Cardiac fibroblast (primary cell): ENCODE results near the gene BACE2.

Experiments used
- DNase-seq, 2 donors: peaks; one replicate each; pipeline versions ENCODE4 v3.0.0 to v3.0.0-alpha.2; 2010; ENCODE audit warnings: low read depth in 2 of 2
- H3K4me3 ChIP-seq, 2 donors: replicated peaks in 1 of 2; 1 replicate in 1 of 2; 2 replicates in 1 of 2; pipeline ENCODE4 v1.5.1; 2011; ENCODE audit warnings: low read depth in 2 of 2, low read length in 2 of 2, mild to moderate bottlenecking in 2 of 2, moderate library complexity in 1 of 2
- TF ChIP-seq, protein P1 (sequence below): IDR thresholded peaks from one replicate; pipeline ENCODE4 v1.5.1; 2011; ENCODE audit warnings: low read depth, mild to moderate bottlenecking, low read length, inconsistent platforms

The BACE2 gene

DNA sequence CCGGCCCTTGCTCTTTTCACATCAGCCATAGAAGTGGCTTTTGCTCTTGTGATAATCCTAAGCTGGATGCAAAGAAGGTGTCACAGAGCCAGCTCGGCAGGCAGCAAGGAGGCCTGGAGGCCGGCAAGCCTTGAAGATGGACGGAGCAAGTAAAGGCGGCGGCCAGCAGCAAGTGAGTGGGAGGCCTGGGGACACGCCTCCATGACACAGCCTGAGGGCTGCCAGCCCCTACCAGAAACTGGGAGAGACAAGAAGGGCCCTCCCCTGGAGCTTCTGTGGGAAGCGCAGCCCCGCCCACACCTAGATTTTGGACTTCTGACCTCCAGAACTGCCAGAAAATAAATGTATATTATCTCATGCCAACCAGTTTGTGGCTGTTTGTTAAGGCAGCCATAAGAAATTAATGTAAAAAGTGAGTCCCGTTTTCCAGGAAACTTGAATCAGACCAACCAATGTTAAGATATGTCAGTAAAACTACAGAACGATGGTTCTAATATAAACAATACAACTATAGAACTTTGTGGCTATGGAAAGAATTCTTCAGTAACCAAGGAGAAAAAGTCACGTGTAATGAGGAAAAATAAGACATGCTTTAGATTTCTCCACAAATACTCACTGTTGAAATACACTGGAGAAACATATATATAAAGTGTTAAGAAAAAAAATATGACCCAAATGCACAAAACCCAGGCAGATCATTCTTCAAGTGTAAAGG lies 49.9 kb downstream of the BACE2 start:
- no peak overlapping the region for H3K4me3 ChIP-seq
- peak; percentile 53 to 78 for DNase-seq
- TF ChIP-seq, protein P1, sequence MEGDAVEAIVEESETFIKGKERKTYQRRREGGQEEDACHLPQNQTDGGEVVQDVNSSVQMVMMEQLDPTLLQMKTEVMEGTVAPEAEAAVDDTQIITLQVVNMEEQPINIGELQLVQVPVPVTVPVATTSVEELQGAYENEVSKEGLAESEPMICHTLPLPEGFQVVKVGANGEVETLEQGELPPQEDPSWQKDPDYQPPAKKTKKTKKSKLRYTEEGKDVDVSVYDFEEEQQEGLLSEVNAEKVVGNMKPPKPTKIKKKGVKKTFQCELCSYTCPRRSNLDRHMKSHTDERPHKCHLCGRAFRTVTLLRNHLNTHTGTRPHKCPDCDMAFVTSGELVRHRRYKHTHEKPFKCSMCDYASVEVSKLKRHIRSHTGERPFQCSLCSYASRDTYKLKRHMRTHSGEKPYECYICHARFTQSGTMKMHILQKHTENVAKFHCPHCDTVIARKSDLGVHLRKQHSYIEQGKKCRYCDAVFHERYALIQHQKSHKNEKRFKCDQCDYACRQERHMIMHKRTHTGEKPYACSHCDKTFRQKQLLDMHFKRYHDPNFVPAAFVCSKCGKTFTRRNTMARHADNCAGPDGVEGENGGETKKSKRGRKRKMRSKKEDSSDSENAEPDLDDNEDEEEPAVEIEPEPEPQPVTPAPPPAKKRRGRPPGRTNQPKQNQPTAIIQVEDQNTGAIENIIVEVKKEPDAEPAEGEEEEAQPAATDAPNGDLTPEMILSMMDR = no peak

DNA sequence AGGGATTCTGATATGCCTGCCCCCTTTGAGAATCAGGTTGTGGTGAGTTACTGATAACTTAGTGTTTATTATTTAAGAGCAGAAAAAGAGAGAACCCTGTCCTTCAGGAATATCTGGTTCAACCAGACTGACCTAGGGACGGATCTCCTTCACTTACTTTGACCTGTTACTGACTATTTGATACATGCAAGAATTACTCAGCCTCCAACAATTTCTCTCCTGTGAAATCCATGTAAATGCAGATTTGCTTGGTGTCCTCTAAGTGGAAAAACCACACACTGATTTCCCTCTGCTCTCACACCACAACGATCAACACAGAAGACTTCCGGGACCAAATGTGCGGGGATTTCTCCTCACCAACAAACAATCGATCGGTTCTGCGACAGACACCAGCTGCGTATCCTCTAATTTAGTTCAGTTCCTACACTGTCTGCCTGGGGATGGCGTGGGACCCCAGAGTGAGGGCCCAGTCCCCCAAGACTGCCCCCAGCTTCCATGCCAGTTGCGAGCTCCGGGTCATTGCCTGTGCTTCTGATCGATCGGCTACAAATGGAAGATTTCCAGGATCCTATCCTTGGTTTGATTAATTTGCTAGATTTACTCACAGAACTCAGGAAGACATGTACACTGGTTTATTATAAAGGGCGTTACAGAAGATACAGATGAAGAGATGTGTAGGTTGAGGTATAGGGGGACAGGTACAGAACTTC lies 51.7 kb downstream of the BACE2 start:
- no peak for DNase-seq
- TF ChIP-seq, protein P1 = no peak
- H3K4me3 ChIP-seq = no peak overlapping the region

DNA sequence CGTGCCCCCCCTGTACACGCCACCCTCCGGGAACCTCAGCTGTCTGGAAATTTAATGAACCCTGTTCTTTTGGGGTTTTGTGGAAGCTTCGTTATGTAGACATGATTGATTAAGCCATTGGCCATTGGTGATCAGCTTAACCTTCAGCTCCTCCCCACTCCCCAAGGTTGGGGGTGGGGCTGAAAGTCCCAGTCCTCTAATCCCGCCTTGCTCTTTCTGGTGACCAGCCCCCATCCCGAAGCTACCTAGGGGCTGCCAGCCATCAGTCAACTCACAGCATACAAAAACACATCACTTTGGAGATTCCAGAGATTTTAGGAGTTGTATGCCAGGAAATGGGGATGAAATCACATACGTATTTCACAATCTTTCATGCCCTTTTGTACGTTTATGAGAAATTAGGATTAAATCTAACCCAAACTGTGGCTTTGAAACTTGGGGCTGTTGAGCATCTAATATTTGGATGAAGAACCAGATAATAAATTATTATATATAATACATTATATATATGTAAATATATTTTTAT lies 52.3 kb downstream of the BACE2 start:
- H3K4me3 ChIP-seq = no peak overlapping the region
- peak; percentile 22 to 25 for DNase-seq
- TF ChIP-seq, protein P1 = no peak

DNA sequence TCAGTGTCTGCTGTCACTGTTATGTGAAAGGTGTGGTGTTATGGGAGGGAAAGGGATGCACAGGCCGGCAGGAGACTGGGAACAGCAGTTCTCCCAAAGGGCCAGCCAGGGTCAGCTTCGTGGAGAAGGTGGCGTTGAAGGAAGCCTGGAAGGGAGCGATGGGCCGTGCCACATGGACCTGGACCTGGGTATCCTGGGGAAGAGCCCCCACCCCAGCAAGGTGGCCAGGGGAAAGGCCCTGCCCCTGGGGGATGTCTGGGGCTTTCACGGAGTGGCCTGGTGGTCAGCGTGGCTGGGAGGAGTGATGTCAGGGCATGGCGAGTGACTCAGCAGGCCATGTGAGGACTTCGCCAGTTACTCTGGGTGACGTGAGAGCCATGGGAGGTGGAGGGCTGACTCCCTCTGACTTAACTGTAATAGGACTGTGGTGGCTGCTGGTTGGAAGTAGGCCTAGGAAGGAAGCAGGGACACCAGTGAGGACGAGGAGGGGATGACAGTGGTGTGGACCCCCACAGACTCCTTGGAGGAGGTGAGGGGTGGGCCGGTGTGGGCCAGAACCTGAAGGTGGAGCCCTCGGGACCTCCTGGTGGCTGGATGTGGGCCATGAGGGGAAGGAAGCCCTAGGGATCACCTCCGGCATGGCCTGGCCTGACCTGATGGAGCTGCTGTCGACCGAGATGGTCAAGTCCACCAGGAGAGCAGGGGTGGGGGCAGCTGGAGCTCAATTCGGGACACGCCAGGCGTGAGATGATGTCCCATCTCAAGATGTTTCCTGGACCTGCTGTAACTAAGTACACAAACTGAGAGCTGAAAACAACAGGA lies 54.5 kb downstream of the BACE2 start:
- no peak overlapping the region for H3K4me3 ChIP-seq
- no peak for DNase-seq
- TF ChIP-seq, protein P1 = no peak

DNA sequence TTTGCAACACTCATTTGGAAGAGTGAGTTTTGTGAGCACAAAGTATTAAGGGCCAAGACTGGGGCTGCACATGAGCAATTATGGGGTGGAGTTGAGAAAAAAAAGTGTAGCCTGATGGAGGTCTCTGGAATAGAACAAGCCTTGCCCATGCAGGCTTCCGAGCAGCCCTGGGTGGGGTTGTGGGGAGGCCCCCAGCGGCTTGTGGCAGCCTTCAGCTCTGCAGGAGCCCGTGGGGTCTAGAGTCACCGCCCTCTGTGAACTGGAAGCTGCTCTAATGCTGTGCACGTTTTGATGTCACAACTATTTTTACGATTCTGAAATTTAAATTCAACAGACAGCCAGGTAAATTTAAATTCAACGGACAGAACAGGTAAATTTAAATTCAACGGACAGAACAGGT lies 58.9 kb downstream of the BACE2 start:
- H3K4me3 ChIP-seq = no peak overlapping the region
- DNase-seq = no peak
- TF ChIP-seq, protein P1 = no peak

DNA sequence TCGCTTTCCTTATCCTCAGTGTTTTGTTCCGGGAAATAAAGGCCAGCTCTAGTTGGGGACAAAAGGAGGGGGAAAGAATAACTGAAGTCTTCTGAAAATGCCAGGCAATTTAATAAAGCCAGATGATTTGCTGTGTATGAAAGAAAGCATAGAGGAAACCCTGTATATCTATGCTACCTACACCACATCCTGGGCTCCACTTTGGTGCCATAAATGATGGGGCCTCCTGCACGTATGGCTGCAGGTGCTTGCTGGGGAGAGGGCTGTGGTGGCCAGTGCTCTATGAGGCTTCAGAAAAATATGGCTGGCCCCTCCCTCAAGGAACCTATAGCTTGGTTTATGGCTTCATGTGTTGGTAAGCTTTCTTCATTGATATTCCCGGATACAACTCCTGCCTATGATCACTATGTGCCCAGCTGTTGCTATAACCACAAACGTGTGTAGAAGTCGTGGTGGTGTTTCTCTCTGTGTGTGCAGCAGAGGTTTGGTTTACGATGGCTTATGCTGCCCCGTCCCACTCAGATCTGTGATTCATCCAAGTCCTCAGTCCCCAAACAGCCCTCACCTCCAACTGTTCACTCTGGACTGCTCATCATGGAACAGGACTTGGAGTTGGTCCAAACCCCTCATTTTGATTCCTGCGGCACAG lies 59.5 kb downstream of the BACE2 start:
- TF ChIP-seq, protein P1 = no peak
- H3K4me3 ChIP-seq = no peak overlapping the region

More for the DNA sequence above, 59.5 kb downstream of the BACE2 start:
- no peak for DNase-seq
